B cell (primary cell): ENCODE results near the gene GPR151. TPM values are rescaled to one million over a fixed set of nuclear protein-coding genes. Genes with fewer than 3 reads are reported as not detected.

Source experiments
- ATAC-seq: fragments of 200-7000 bp; cut with Tn5 transposase; one replicate; pipeline ENCODE4 v1.10.0; 2021; ENCODE audit warnings: low read depth, mild to moderate bottlenecking, moderate number of reproducible peaks, moderate library complexity
- CTCF ChIA-PET: fragments of 350-600 bp; sonication (Branson Sonifier 250); formaldehyde crosslinking; loops from one replicate; lab custom pipeline; 2021; ENCODE audit warnings: antibody characterized with exemption, inconsistent platforms; lab: Charles Lee
- POLR2A ChIA-PET: fragments of 350-600 bp; sonication (Branson Sonifier 250); formaldehyde crosslinking; loops from one replicate; lab custom pipeline; 2021; ENCODE audit warnings: antibody characterized with exemption; lab: Charles Lee
- DNase-seq: peaks from one replicate; pipeline ENCODE4 v3.0.0; 2013
- H2AFZ ChIP-seq: 2 replicates; pipeline ENCODE4 v1.6.1; 2012; ENCODE audit warnings: mild to moderate bottlenecking, low read depth, low read length; ENCODE audit not compliant: insufficient read depth, poor library complexity, severe bottlenecking
- H3K27ac ChIP-seq, 2 donors: 1 replicate in 1 of 2; 2 replicates in 1 of 2; pipeline ENCODE4 v1.5.1; 2012 to 2013; ENCODE audit warnings: low read length in 2 of 2, mild to moderate bottlenecking in 2 of 2, moderate library complexity in 1 of 2
- H3K27me3 ChIP-seq, 4 experiments: fragments of 200-600 bp in 1 of 4; sonication (generic) in 1 of 4; replicated peaks in 1 of 4; 1 replicate in 2 of 4; 2 replicates in 2 of 4; pipeline versions ENCODE4 v1.6.1 to v1.7.0; 2013 to 2016; ENCODE audit warnings: low read length in 3 of 4, mild to moderate bottlenecking in 2 of 4, mixed read lengths in 1 of 4, moderate library complexity in 1 of 4; ENCODE audit not compliant: insufficient read depth in 4 of 4, control insufficient read depth in 3 of 4; ENCODE audit errors: control extremely low read depth in 1 of 4
- H3K36me3 ChIP-seq, 2 experiments: replicated peaks in 1 of 2; 1 replicate in 1 of 2; 2 replicates in 1 of 2; pipeline versions ENCODE4 v1.6.1 to v1.7.1; 2013; ENCODE audit warnings: low read length in 1 of 2; ENCODE audit not compliant: insufficient read depth in 2 of 2, control insufficient read depth in 1 of 2; ENCODE audit errors: control extremely low read depth in 1 of 2, extremely low read depth in 1 of 2
- H3K4me1 ChIP-seq, 2 donors: fragments of 200-600 bp in 1 of 2; sonication (generic) in 1 of 2; 1 replicate in 1 of 2; 2 replicates in 1 of 2; pipeline versions ENCODE4 v1.5.1 to v1.6.1; 2013 to 2017; ENCODE audit warnings: low read length in 2 of 2; ENCODE audit not compliant: control insufficient read depth in 2 of 2, insufficient read depth in 2 of 2
- H3K4me2 ChIP-seq: replicated peaks from 2 replicates; pipeline ENCODE3; 2012; ENCODE audit warnings: mild to moderate bottlenecking, low read depth, low read length; ENCODE audit not compliant: poor library complexity, severe bottlenecking
- H3K4me3 ChIP-seq, 5 experiments: fragments of 200-600 bp in 1 of 5; sonication (generic) in 1 of 5; 1 replicate in 3 of 5; 2 replicates in 2 of 5; pipeline versions ENCODE4 v1.5.1 to v1.7.0; 2011 to 2016; ENCODE audit warnings: low read length in 4 of 5, mild to moderate bottlenecking in 4 of 5, low read depth in 2 of 5, control low read depth in 1 of 5, moderate library complexity in 1 of 5; ENCODE audit not compliant: insufficient read depth in 1 of 5; ENCODE audit errors: control extremely low read depth in 1 of 5, extremely low read depth in 1 of 5
- H3K79me2 ChIP-seq: fragments of 200-600 bp; sonication (generic); one replicate; pipeline ENCODE4 v1.6.0; 2016; ENCODE audit warnings: low read length; ENCODE audit not compliant: control insufficient read depth, insufficient read depth
- H3K9ac ChIP-seq: fragments of 200-600 bp; sonication (generic); 2 replicates; pipeline ENCODE4 v1.6.1; 2017; ENCODE audit warnings: mild to moderate bottlenecking, low read length, moderate library complexity
- H3K9me3 ChIP-seq, 3 donors: one replicate each; pipeline versions ENCODE4 v1.6.1 to v1.7.1; 2013; ENCODE audit warnings: low read length in 2 of 3; ENCODE audit not compliant: control insufficient read depth in 2 of 3, insufficient read depth in 1 of 3; ENCODE audit errors: control extremely low read depth in 1 of 3
- H4K20me1 ChIP-seq: 2 replicates; pipeline ENCODE4 v1.6.0; 2012; ENCODE audit warnings: mild to moderate bottlenecking, low read length; ENCODE audit not compliant: insufficient read depth, control insufficient read depth, poor library complexity, severe bottlenecking
- H3K27ac Mint-ChIP-seq: one replicate; pipeline ENCODE4 v1.8.0; 2021; ENCODE audit warnings: mixed read lengths
- H3K27me3 Mint-ChIP-seq: one replicate; pipeline ENCODE4 v1.8.0; 2021; ENCODE audit warnings: mixed read lengths
- H3K4me1 Mint-ChIP-seq: one replicate; pipeline ENCODE4 v1.8.0; 2021; ENCODE audit warnings: mixed read lengths
- H3K4me3 Mint-ChIP-seq: one replicate; pipeline ENCODE4 v1.8.0; 2021; ENCODE audit warnings: mixed read lengths
- H3K9me3 Mint-ChIP-seq: one replicate; pipeline ENCODE4 v1.8.0; 2022; ENCODE audit warnings: mixed read lengths; ENCODE audit not compliant: insufficient read depth
- CTCF ChIP-seq: fragments of 200-600 bp; IDR thresholded peaks from one replicate; pipeline ENCODE4 v1.8.0; 2022; ENCODE audit warnings: antibody characterized with exemption, mild to moderate bottlenecking
- EZH2 ChIP-seq: IDR thresholded peaks from 2 replicates; pipeline ENCODE4 v1.6.1; 2012; ENCODE audit warnings: borderline replicate concordance, low read depth, mild to moderate bottlenecking, moderate library complexity, low read length; ENCODE audit not compliant: insufficient read depth, poor library complexity, severe bottlenecking
- WGBS: methylation state at CpG from one replicate; pipeline ENCODE4 v1.1.5; 2013; ENCODE audit warnings: missing lambda C conversion rate; ENCODE audit not compliant: insufficient coverage; 5-methylcytosine and 5-hydroxymethylcytosine counted together
- intact Hi-C: fragments of 100-400 bp; cut with micrococcal nuclease; formaldehyde crosslinking; loops from one replicate; pipeline ENCODE4 v1.10.0; 2022
- polyA plus RNA-seq: library from polyadenylated mRNA; depleted of rRNA; stranded (reverse); fragments of >200 nt; gene quantifications from 2 replicates; pipeline ENCODE4 v1.2.3, GENCODE V29; 2012
- total RNA-seq, 2 donors: library from RNA; stranded (reverse); fragments of 120-200 nt in 1 of 2; gene quantifications; 1 replicate in 1 of 2; 2 replicates in 1 of 2; pipeline versions ENCODE4 v1.2.3 to v1.2.4, GENCODE V29; 2013 to 2022

Gene GPR151
- total and polyA plus RNA-seq, 2 donors (not counting 1 experiment from before 2014, with no cell fraction given): not detected

DNA sequence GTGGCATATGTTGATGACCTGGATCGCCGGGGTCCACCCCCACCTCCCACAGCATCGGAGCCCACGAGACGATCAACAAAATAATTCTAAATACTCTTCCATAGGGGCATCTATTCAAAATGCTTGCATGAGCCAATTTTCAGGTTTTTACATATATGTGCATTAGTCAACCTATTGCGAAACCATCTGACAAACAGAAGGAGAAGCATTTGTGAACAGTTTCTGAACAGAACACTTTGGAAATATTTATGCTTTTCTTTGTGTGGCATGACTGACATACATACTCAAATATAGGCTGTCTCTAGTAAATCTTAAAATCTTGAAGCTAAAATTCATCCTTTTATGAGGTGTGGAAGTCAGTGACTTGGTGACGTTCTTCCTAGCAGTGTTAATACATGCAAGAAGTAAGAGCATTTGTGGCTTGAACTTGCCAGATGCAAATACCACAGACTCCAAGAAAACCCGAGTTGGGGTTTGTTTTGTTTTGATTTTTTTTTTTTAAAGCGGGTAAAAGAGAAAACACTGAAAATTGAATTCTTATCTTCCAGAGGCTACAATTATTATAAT is 5.3 kb downstream of the GPR151 start:
- Histone ChIP-seq H3K4me3 (no peak overlapping the region), H3K79me2 (no peaks in the 10 kb centered on the region), H3K4me2 (no peak overlapping the region), H3K4me1 (no peaks in the 10 kb centered on the region), H3K9ac (no peak overlapping the region), H2AFZ (no peak overlapping the region), H3K27me3 (no peaks in the 10 kb centered on the region), H3K27ac (no peak overlapping the region), H4K20me1 (no peaks in the 10 kb centered on the region), H3K9me3 (no peaks in the 10 kb centered on the region), H3K36me3 (peaks cover 9 to 59% of the 10 kb centered on the region in 2 experiments)
- Mint-ChIP-seq H3K27me3 (no peaks in the 10 kb centered on the region), H3K4me3 (no peak overlapping the region), H3K27ac (no peak overlapping the region), H3K9me3 (no peaks in the 10 kb centered on the region), H3K4me1 (no peaks in the 10 kb centered on the region)
- ChIA-PET POLR2A (no interaction called here), CTCF (interaction anchor here (0.6 kb wide), 1 partner anchor 125 kb away, joined by 3 read pairs; no protein-coding TSS in a partner anchor)
- TF ChIP-seq CTCF (no peak), EZH2 (no peak)
- ATAC-seq: no peak
- intact Hi-C loops: no loop called here
- 100% methylated on average over 3 of the region's 9 CpGs for WGBS
- DNase-seq: no peak

DNA sequence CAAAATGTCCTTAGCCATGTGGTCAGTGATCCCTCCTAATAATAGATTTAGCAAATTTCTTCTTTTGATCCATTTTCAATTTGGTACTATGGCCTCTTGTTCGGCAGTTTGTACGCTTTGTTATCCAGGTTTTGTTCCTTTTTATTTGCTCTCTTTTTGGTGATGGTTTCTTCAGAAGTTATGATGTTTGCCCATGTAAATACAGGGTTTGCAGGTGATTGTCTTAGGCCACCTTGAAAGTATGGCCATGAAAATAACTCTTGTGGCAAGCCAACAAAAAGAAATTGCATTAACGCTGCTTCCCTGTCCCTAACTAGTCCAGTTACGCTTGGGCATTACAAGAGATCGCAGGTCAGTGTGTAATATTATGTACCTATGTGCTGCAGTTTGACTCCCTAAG is 8.6 kb downstream of the GPR151 start:
- peaks cover 17 to 86% of the 10 kb centered on the region in 2 experiments for H3K36me3 ChIP-seq
- CTCF ChIA-PET: no interaction called here
- H3K79me2 ChIP-seq: no peaks in the 10 kb centered on the region
- DNase-seq: no peak
- H3K4me3 Mint-ChIP-seq: no peak overlapping the region
- intact Hi-C loops: no loop called here
- no peaks in the 10 kb centered on the region for H3K4me1 ChIP-seq
- TF ChIP-seq EZH2: no peak
- no peak for TF ChIP-seq CTCF
- no peak overlapping the region for H3K27ac Mint-ChIP-seq
- H3K27ac ChIP-seq: no peak overlapping the region
- H3K9me3 ChIP-seq: no peaks in the 10 kb centered on the region
- POLR2A ChIA-PET: no interaction called here
- H4K20me1 ChIP-seq: no peaks in the 10 kb centered on the region
- H3K9me3 Mint-ChIP-seq: no peaks in the 10 kb centered on the region
- WGBS: 100% methylated on average over 3 of the region's 5 CpGs
- ATAC-seq: no peak
- H3K27me3 Mint-ChIP-seq: no peaks in the 10 kb centered on the region
- H3K4me1 Mint-ChIP-seq: no peaks in the 10 kb centered on the region
- no peak overlapping the region for H3K4me3 ChIP-seq
- H3K27me3 ChIP-seq: no peaks in the 10 kb centered on the region
- H3K9ac ChIP-seq: no peak overlapping the region
- H2AFZ ChIP-seq: no peak overlapping the region
- no peak overlapping the region for H3K4me2 ChIP-seq
